HG02970 (cell line): ENCODE measurements around the gene DGKH.

Experiments
- ATAC-seq: cut with Tn5 transposase; IDR thresholded peaks from one replicate; pipeline ENCODE4 v1.9.1; 2021; ENCODE audit warnings: mild to moderate bottlenecking, moderate library complexity, moderate number of reproducible peaks; ENCODE audit not compliant: unreplicated experiment, low FRiP score

Gene DGKH, protein sequence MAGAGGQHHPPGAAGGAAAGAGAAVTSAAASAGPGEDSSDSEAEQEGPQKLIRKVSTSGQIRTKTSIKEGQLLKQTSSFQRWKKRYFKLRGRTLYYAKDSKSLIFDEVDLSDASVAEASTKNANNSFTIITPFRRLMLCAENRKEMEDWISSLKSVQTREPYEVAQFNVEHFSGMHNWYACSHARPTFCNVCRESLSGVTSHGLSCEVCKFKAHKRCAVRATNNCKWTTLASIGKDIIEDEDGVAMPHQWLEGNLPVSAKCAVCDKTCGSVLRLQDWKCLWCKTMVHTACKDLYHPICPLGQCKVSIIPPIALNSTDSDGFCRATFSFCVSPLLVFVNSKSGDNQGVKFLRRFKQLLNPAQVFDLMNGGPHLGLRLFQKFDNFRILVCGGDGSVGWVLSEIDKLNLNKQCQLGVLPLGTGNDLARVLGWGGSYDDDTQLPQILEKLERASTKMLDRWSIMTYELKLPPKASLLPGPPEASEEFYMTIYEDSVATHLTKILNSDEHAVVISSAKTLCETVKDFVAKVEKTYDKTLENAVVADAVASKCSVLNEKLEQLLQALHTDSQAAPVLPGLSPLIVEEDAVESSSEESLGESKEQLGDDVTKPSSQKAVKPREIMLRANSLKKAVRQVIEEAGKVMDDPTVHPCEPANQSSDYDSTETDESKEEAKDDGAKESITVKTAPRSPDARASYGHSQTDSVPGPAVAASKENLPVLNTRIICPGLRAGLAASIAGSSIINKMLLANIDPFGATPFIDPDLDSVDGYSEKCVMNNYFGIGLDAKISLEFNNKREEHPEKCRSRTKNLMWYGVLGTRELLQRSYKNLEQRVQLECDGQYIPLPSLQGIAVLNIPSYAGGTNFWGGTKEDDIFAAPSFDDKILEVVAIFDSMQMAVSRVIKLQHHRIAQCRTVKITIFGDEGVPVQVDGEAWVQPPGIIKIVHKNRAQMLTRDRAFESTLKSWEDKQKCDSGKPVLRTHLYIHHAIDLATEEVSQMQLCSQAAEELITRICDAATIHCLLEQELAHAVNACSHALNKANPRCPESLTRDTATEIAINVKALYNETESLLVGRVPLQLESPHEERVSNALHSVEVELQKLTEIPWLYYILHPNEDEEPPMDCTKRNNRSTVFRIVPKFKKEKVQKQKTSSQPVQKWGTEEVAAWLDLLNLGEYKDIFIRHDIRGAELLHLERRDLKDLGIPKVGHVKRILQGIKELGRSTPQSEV

DNA sequence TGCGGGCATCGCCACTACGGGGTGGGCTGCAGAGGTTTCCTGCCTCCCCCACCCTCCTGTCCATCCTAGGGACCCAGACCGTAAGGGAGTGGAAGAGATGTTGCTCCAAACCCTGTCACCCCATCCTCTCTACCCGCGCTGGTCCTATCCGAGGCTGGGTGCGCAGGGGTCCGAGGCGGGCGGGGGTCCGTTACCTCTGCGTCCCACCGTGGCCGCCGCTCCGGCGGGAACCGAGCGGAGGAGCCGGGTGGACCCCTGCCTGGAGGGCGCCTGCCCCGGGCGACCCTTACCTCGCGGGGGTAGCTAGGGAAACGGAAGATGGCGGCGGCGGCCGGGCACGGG is at the start of gene DGKH:
TSS of gene DGKH (plus strand) at position 307 of the 342 bp plus-strand sequence. CDS start 126 bp downstream, outside the sequence.
- peak; percentile 11 for ATAC-seq

DNA sequence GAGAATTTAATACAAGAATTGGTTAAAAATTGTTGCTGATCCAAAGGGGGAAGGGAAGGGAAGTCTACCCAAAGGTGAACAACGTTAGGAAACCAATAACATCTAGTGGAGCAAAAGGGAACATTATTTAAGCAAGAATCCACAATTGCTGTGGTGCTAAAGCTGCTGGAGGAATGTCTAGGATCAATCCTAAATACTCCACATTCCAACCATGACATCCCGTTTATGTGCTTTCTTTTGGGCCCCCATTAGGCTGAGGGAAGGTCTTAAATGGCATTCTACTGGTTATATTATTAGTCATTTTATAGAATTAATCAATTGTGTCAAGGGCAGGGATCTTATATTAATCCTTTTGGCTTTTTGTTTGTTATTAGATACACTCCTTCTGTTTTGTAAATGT is 47.6 kb upstream of the DGKH start:
- no peak for ATAC-seq

DNA sequence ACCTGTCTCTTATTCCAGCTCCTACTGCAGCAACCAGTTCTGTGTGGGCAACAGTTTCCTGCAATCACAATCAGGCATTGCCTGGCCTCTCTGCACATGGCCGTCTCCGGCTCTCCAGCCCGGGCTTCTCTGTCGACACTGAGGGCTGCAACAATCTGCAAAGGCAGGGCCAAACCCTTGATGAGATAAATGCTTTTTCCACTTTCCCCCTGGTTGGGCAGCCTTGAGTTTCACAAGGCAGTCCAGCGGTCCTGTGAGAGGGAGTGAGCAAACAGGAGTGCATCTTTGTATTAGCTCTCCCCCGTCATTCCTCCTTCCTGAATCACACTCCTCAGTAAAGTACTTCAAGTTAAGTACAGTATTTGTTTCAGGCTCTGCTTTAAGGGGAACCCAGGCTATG is 46.9 kb upstream of the DGKH start:
- ATAC-seq: no peak

DNA sequence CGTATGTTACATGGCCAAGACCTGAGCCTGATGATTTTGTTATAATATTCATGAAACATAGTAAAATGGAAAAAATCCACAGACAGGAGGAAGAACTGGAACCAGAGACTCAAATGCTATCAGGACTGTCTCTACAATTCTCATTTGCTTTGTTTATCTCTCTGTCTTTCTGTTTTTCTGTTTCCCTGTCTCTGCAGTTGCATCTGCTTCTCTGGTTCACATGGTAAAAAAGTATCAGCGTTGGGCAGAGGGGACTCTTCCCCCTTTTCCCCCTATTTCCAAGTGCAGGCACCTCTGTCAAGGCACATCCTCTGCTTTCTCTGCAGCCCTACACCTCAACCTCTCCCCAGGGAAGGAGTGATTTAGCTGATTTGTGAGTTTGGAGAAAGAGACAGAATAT is 46.4 kb upstream of the DGKH start:
- ATAC-seq: no peak

DNA sequence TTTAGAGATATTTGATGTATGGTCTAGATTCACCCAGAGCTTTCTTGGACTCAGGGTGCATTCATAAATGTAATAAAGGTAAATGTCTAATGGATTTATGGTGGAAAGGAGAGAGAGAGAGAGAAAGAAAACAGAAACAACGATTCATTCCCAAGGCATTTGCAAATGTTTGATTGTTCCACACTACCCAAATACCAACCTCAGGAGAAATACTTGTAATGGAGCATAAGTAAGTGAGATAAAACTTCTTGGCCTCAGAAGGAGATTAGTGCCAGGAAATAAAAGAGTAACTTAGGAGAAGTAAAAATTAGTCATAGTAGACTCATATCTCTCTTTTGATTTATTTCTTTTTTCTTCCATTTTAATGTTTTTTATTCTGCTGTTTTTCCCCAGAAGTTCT is 40.6 kb upstream of the DGKH start:
- ATAC-seq: no peak

DNA sequence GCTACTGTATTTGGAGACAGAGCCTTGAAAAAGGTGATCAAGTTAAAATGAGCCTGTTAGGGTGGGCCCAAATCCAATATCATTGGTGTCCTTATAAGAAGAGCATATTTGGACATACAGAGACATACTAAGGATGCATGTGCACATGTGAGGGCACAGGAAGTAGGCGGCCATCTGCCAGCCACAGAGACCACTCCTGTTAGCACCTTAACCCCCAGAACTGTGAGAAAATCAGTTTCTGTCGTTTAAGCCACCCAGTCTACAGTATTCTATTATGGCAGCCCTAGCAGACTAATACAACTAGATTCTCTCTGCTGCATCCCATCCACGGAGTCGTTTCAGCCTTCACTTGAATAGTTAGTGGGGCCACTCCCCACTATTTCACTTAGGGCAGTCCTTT is 39.4 kb upstream of the DGKH start:
- no peak for ATAC-seq

DNA sequence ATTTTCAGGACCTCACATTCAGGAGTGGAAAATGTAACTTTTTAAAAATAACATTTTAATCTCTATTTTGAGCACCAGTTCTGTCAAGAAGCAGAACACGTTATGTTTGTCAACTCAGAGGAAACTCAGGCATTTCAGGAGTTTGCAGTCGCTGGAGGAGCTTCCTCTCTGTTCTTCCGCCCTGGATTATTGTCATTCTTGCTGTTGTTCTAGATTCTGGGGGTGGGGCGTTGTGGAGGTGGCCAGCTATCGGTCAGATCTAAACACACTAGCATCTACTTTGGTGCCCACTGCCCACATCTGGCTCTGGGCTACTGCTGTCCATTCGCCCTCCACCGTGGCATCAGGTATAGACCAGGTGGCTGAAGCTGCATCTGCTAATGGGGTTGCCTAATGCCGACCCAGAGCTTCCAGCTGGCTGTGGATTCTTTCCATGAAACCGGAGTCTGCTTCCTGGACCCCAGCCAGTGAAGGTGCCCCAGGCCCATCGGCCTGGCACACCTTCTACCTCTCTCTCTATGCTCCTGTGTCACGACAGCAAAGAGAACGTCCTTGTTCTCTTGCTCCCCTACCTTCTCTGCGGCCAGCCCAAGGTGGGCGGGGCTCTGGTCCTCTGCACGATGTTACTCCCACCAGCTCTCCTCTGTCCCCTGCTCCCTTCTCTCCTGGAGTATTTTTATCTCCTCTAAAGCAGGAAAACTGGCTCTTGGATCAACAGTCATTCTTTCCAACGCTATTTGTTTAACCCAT is 36.7 kb upstream of the DGKH start:
- no peak for ATAC-seq

DNA sequence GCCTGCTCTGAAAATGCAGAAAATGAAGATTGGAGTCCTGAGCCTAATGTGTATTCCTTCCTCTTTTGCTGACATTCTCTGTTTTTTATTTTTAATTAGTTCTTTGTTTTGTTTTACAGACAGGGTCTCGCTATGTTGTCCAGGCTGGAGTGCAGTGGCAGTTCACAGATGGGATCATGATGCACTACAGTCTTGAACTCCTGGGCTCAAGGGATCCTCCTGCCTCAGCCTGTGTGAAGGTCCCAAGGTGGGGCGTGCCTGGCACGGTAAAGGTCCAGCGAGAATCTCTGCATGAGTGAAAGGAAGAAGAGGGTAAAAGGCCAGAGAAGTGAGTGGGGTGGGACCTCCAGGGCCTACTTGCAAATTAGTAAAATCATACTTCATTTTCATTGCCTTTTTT is 34.3 kb upstream of the DGKH start:
- ATAC-seq: no peak

DNA sequence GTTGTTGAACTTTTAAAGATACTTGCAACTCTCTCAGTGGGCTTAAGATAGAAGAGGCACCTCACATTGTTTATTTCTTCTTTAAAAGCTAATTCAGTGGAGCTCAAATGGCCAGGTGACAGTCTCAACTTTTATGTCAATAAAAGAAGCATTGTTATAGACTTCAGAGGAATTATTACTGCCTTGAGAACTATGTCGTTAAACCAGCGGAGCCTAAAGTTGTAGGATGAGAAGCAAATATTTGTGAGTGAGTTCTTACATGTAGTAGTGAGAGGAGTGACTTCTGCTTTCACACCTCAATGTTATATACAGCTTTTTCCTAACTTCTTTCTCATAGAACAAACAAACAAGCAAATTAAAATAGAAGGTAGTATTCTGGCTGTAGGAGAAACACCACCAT is 31.2 kb upstream of the DGKH start:
- no peak for ATAC-seq

DNA sequence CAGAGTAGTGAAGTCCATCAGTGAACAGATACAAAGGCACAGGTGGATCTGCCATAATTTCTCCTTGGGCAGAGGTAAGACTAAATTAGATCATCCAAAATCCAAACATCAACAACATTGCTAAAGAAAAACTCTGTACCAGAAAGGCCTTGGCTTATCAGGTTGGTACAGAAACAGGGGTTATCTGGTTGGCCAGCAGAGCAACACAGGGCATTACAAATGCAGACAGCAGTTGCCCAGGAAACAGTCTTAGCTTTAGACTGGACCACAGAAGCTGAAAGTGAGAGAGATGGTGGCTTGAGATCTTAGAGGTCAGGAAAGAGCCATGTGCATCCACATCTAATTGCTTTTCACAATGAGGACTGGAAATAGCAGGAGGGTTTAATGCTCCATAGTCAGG is 26.6 kb upstream of the DGKH start:
- ATAC-seq: no peak

DNA sequence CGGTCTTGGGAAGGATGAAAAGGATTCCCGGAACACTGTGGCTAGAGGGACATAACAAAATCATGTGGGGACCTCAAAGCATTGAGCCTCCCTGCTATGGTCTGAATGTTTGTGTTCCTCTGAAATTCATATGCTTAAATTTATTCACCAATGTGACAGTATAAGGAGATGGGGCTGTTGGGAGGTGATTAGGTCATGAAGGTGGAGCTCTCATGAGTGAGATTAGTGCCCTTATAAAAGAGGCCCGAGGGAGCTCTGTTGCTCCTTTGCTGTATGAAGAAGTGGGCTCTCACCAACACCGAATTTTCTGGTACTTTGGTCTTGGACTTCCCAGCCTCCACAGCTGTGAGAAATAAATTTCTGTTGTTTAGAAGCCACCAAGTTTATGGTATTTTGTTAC is 26.1 kb upstream of the DGKH start:
- no peak for ATAC-seq

DNA sequence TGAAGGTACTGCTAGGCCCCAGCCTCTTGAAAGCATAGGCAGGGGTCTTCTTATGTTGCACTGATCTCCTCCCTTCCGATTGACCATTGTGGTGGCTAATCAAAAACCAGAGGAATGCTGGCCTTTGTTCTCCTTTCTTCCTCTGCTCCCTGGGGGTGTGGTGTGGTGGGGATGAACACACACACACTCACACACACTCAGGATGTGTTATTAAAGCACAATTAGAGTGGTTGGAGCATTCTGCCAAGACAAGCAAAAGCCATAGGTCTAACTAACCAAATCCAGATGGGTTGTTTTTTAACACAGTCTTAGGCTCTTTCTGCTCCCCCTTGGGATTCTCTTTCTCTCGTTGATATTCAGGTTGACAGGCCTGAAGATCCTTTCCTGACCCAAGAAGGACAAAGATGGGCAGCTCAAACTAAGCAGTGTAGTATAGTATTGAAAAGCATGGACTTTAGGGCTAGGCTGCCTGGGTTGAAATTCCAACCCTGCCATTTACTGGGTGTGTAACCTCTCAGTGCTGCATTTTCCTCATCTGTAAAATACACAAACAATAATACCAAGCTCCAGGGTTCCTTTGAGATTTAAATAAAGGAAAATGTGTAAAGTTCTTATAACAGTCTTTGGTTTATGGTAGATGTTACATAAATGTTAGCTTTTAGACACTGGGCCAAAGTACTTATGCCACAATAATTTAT is 25.5 kb upstream of the DGKH start:
- no peak for ATAC-seq

DNA sequence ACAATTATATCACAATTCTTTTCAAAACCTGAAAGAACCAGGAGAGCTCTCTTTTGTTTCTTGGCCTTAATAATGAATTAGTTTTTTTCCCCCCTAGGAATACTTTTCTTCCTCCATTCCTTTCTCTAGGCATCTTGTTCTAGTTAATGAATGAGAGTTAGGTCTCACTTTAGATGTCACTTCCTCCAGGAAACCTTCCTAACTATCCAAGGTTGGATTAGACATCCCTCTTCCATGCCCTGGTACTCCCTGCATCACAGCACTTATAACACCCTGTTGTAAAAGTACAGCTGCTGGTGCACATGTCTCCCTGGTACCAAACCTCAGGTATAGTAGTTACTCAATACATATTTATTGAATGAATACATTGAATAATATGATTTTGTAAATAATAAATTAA is 21.2 kb upstream of the DGKH start:
- no peak for ATAC-seq

DNA sequence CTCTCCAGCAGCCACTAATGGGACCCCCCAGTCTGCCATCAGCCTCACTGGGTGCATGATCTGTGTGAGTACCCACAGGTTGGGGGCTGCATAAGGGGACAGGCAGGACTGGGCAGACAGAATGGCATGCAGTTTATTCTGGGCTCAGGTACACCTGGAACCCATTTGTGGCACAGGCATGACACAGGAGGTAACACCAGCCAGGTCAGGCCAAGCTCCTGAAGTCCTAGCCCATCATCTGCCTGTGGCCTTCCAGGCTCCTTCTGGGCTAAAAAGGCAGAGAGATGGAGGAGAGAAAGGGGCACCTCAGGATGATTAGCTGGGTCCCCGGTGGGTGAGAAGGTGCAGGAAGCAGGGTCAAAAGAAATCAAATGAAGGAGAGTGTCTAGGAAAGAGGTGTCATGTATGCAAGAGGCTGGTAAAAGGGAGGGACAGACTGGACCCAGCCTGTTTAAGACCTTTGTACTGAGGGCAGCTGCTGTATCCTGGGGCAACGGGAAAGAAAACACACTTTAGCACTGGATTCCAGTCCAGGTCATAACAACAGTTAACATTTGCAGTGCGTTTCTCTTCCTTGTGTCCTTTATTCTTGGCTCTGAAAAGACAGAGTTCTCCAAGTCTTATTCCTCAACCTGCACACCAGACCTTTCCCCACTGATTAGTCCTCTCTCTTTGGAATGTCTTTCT is 20.2 kb upstream of the DGKH start:
- ATAC-seq: no peak

DNA sequence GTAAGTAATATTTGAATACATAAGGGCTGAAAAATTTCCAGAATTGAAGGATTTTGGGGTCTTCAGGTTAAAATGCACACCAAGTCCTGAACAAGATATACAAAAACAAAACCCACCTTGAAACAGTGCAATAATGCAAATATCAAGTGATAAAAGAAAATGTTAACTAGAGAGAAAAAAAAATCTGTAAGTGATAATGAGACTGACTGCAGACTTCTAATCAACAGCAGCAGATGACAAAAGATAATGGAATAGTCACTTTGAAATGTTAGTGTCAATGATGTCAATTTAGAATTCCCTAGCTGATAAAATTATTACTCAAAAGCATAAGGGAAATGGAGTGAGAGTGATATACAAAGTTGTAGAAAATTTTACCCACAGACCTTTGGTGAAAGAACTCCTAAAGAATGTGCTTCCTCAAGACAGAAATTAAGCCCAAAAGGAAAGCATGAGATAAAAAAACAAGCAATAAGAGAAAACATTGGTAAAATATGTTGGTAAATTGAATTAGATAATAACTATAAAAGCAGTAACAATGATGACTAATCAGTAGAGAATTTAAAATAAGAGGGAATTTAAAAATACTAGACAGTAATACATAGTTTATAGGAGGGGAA is 12.4 kb upstream of the DGKH start:
- no peak for ATAC-seq

DNA sequence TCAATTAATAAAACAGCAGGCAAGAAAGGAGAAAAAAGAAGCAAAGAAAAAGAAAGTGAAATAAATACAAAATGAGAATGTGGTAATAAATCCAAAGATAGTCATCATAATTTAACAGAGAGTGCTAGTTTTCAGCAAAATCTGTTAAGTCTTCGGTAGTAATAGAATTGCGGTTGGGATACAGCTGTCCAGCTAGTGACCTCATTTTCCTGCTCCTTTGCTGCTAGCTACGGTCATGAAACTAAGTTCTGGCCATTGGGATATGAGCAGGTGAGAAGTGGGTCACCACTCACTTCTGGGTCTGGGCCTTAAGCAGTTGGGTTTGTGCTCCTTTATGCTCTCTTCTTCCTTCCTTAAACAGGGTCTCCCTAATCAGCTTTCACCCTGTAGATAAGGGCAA is 11.7 kb upstream of the DGKH start:
- no peak for ATAC-seq

DNA sequence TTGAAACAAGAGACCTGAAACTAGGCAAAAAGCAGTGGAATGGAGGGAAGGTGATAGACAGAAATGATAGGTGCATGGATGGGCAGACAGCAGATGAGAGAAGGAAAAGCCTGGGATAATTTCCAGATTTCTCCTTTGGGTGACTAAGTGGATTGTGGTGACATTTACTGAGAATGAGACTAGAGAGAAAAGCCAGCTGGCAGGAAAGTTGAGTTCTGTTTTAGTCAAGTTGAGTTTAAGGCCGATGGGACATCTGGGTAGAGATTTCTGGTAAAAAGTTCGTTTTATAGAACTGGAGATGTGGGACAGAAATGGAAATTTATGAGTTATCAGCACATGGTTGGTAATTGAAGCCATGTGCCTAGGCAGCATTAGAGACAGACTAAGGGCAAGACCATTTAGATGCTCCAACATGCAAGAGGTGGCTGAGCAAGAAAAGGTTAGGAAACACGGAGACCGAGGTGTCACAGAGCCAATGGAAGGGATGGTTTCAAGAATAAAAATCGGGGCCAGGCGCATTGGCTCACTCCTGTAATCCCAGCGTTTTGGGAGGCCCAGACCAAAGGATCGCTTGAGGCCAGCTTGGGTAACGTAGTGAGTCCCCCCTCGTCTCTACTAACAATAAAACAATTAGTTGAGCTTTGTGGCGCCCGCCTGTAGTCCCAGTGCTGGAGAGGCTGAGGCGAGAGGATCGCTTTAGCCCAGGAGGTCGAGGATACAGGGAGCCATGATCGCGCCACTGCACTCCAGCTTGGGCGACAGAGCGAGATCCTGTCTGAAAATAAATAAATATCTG is 9.6 kb upstream of the DGKH start:
- ATAC-seq: no peak

DNA sequence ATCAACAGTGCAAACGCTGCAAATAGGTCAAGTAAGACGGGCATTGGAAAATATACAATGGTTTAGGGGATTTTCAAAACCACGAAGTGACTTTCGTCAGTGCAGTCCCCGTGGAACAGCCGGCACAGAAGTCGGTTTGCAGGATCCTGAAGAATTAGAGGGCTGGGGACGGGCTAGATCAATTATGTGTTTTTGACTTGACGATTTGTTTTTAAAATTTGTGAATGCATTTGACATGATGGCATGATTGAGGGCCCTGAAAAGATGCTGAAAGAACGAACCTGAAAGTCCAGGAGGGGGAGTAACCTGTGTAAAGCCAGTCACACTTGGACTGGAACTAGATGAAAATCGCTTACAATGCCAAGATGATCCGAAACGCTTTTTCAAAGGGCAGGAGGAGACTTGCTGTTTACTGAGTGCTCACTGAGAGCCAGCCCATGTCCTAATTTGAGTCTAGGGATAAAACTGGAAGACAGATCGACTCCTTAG is 8.9 kb upstream of the DGKH start:
- ATAC-seq: no peak
